Measurements from ENCODE around the gene CARD11.

The CARD11 gene

DNA sequence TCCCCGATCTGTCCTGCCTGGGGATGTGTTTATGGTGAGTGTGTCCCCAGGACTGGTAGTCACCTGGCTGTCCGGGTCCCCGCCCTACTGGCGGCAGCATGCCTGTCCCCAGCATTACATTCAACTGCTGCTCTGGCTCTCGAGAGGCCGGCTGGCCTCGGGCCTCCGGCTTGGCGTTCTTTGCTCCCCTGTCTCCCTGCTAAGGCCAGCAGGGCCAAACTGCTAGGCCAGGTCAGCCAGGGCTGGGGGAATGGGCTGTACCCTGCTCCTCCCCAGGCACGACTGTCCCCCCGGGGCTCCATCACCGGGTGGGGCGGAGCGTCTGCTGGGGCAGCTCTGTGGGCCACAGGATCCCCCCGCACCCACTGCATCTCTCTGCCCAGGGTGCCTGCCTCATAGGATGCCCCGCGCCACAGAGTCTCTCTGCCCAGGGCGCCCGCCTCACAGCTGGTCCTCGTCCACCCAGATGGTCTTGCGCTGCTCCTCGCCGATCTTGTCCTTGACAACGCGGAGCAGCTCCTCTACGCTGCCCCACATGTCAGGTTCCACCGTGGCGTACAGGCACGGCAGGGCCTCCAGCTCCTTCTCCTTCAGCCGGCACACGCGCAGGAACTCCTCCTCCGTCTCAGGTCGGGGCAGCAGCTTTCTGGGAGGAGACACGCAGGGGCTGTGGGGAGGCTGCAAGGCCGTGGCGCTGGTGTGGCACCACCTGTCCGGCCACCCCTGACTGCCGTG lies 137.3 kb downstream of the CARD11 start:
- DNase-seq (ENCODE audit: low read depth in 2 of 2): no peak

DNA sequence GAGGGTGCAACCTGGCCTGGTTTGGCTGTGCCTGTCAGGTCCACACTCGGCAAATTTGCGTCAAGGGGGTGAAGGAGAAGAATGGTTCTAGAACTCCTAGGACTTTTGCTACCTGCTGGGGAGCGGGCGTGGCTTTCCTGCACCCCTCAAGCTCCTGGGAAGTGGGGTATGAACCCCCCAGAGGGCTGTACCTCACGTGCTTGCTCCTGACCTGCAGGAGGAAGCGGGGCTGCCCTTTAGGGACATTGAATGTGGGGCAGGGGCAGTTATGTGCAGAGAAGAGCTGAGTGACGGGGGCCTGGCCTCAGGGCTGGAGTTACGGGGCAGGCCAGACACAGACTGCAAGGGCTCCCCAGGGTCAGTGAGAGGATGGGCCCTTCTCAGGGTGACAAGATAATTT lies 138.2 kb downstream of the CARD11 start:
- DNase-seq (ENCODE audit: low read depth in 2 of 2): no peak

DNA sequence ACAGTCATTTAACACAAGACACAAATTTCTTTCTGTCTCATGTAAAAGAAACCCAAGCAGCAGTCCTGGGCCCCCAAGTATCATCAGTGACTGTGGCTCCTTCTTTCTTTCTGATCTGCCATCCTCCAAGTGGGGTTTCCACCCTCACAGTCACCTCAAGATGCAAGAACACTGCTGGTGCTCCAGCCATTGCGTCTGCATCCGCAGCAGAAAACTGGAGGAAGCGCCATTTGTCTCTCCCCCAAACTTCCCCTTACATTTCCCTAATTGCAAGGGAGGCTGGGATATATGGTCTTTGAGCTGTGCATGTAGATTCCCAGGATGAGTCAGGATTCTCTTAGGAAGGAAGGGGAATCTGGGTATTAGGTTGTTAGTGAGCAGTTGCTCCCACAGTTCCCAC lies 138.6 kb downstream of the CARD11 start:
- DNase-seq (ENCODE audit: low read depth in 2 of 2): no peak

DNA sequence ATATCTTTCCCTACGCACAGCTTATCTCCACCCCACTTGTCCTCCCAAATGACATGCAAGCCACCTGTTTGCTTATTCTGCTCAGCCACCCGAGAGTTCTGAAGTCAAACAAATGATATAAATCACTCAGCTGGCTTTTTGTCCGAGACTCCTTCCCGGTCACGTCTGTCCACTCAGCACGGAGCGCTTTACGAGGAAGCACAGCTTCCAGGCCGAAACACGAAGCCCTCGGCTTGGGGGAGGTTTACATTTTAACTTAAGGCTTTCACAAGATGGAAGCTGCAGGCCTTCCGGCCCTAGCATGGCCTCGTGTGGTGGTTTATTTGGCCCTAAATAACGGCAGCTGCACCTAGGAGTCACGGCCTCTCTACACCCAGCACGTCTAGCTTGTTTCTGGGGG lies 139.5 kb downstream of the CARD11 start:
- DNase-seq (ENCODE audit: low read depth in 2 of 2): no peak

DNA sequence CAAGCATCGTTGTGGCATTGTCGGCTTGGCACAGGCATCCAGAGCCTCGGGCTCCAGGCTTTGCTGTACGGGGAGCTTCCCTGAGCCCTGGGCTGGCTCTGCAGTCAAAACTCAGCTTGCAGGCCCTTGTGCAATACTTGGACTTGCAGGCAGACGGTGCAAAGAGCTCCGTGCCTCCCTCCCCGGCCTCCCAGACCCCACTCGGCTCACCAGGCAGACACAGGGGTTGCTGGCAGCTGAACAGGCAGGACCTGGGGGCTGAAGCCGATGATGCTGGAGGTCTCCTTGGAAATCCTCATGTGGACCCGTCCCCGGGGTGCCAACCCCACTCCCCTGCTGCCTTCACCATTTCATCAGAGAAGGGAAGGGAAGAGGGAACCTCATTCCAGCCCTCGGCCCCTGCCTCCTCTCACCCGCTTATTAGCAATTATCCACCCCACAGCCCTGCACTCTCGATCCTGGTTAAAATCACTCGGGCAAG lies 139.9 kb downstream of the CARD11 start:
- no peak for DNase-seq (ENCODE audit: low read depth in 2 of 2)

DNA sequence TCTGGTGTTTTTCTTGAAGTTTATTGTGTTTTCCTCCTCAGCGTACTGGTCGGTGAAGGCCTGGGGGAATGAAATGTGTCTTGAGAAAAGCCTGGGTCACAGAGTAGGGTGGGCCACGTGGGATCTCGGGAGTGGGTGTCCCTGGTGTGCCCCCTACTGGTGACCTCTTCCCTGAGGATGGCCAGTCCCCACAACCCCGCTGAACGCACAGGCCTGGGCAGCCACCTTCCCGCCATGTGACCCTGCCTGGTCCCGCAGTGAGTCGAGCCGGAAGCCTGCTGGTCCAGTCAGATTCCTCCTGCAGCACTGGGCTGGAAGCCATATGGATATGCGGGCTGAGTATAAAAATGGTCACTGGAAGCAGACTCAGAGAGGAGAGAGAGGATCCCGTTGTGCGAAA lies 146.6 kb downstream of the CARD11 start:
- DNase-seq (ENCODE audit: low read depth in 2 of 2): no peak

DNA sequence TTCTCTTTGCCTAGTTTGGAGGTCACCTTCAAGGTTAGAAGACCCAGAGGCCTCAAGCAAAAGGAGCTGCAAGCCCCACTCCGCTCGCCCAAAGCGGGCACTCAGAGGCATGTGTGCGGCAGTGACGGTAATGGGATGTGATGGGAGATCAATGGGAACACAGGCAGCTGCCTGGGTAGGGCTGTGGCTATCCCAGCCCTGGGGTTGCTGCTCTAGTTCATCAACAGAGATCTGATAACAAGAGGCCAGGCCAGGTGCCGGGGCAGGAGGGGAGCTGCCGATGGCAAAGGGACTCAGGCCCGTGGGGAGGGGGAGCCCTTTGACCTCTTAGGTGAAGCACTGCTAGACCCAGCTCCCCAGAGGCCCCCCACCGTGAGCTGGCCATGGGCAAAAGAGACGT lies 147.5 kb downstream of the CARD11 start:
- DNase-seq (ENCODE audit: low read depth in 2 of 2): no peak

DNA sequence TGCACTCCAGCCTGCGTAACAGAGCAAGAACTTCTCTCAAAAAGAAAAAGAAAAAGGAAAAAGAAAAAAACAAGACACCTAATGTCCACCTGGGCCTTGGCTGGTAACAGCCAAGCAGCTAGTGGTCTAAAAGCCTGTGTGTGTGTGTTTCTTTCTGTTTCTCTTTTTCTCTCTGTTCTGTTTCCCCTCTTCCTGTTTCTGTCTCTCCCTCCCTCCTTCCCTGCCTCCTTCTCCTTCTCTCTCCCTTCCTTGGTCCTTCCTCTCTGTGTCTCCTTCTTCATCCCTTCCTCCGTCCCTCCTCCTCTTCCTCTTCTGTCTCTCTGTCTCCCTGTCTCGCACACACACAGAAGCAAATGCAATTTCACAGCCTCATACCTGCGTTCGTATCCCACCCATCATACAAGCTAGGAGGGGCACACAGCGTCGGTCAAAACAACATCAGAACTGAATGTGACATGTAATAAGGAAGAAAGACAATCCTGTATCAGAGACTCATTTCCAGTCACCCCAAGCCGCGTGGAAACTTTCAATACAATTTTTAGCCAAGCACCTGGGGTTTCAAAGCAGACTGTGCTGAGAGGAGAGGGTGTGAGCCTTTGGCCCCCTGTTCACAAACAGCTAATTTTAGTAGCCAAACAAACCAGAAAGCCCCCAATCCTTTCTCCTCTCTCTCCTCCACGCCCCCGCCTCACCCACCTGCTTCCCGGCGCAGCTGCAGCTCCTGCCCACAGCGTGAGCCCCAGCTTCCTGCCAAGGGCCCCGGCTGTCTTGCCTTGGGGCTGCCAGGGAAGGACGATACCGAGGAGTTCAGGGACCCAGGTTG lies 149.3 kb downstream of the CARD11 start:
- DNase-seq (ENCODE audit: low read depth in 2 of 2): peak; percentile 59 to 65

DNA sequence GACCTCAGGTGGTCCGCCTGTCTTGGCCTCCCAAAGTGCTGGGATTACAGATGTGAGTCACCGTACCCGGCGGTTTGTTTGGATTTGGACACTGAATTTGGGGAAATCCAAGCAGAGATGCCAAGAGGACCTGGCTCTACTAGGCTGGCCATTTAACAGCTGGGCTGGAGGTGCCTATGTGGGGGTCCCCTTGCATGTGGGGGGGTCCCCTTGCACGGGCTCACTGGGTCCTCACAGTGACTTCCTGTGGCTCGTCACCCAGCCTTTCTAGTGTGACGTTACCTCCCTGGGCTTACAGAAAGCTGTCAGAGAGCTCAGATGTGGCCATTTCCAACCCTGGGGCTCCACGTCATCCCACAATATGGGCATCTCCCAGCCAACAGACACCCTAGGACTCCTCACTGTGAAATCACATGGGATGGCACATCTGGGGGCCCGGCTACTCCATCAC lies 150.2 kb downstream of the CARD11 start:
- DNase-seq (ENCODE audit: low read depth in 2 of 2): no peak

DNA sequence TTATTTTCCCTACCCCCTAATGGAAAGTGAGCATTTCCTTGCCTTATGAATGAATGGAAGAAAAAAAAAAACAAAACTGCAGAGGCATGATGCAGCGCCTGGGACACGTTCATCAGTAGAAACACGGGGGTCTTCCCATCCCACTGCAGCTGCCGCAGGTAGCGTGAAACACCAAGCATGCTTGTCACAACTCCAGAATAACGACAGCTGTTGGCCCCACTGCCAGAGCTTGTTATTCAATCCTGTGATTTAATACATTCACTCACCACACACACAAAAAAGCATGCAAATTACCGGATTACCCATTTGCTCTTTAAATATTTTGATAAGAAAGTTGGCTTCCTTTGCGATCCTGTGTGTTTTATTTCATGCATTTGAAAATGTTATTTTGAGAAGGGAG lies 151.1 kb downstream of the CARD11 start:
- DNase-seq (ENCODE audit: low read depth in 2 of 2): no peak

DNA sequence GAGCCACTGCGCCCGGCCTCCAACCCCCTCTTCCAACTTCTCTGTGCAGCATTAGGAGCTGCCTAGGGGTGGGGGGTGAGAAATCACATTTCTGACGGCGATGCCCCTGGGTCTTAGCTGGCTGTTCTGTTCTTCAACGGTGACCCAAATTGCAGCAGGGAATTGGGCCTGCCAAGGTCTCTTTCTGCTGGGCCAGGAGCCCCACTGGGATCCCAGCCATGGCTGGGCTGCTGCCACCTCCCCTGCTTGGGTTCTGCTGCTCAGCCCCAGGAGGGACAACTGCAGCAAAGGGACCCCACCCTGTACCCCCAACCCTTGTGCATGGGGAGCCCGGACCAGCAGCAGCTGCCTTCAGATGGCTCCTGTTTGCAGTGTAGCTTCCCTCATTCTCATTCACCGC lies 155.9 kb downstream of the CARD11 start:
- no peak for DNase-seq (ENCODE audit: low read depth in 2 of 2)

DNA sequence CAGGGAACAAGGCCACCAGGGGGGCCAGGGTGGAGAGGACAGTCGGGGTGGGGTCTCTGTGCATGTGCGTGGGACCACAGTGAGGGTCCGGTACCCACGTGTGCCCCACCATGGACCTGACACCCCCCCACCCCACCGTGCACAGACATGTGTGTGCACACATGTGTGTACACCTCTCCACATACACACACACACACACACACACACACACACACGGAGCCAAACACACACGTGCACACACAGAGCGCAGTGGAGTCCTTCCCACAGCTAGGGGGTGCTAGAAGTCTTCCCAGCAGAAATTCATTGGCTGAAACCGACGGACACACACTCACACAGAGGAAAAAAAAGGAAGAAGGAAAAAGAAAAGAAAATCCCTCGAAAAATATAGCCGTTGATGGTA lies 156.8 kb downstream of the CARD11 start:
- no peak for DNase-seq (ENCODE audit: low read depth in 2 of 2)

DNA sequence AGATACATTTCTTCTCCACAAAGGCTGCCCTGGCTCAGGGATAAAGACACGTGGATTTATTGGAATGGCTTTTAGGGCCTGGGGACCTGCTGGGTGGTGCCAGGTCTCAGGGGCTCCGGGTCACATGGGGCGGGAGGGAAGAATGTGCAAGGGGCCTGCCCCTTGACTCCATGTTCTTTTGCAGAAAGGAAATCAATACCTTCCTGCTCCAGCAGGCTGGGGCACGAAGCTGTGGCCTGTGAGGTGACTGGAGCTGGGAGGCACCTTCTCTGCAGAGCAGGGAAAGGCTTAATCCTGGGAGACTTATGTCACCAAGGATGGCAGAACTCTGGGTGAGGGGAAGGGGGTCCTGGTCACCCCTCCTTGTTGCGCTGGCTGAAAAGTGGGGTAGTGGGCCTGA lies 157.3 kb downstream of the CARD11 start:
- no peak for DNase-seq (ENCODE audit: low read depth in 2 of 2)

DNA sequence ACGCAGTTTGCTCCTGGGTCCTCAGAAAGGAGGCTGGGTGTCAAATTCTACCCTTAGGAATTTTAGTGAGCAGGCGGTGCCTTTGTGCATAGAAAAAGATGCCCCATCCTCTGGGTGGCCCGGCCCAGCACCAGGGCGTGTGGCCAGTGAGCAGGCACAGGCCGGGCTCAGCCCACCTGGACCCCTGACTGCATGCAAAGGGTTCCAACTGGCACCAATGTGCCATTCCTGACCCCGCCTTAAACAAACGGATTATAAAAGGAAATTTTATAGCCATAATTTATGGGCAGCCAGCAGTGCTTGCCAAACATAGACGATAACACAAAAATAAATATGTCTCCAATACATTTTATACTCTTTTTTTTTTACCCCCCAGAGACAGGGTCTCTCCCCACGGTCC lies 159.5 kb downstream of the CARD11 start:
- no peak for DNase-seq (ENCODE audit: low read depth in 2 of 2)

DNA sequence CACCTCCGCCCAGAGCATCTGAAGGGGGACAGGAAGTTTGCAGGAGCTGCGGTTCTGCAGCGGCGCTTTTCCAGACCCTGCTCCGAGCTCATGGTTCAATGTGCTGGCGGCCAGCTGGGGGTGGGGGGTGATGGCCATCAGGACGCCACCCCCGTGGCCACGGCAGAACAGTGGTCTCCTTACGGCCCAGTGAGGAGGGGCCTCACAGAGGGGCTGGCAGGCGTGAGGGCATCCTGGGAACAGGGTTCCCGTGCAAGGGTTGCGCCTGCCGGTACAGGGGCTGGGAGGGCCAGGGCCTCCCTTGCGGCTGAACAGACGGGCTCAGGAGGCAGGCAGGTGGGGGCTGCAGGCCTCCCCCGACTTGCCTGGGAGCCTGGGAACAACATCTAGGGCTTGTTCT lies 160.6 kb downstream of the CARD11 start:
- DNase-seq (ENCODE audit: low read depth in 2 of 2): no peak

DNA sequence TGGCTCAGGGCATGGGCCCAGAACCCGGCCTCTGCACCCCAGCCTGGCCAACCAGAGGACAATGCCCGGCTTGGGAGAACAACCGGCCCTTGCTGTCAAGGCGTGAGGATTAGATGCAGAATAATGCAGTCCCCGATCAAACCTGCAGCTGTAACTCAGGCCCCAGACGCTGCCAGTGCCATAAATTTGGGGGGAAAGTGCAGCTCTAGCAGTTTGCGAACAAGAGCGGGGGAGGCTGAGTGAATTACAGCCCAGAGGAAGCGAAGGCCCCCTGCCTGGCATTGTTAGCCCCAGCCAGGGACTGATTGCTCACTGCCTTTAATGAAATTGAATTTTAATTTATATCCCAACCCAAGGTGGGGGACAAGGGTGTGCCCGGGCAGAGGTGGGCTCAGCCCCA lies 161.6 kb downstream of the CARD11 start:
- DNase-seq (ENCODE audit: low read depth in 2 of 2): no peak

DNA sequence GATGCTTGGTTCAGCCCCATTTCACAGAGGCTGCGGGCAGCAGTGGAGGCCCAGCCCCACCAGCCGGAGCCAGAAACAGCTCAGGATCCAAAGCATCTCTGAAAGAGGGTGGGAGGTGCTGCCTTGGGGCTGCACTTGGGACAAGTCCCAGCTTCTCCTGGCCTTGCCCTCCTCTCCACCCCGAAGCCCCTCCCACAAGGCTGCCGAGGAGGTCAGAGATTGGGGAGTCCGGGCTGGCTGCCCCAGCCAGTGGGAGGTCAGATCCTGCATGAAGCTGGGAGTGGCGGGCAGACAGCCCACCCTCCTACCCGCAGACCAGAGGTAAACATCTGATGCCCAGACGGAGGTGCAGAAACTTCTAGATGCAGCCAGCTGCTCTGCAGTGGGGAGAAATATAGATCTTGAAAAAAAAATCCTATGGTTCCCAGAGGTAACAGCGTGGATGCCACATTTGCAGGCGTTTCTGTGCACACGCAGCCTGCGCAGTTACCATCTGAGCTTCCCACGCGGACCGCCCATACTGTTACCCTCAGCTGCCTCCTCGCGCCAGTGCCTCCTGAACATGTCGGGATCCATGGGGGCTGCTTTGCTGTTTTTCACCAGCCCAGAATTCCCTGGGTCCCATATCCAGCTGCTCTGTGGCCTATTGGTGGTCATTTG lies 162.7 kb downstream of the CARD11 start:
- no peak for DNase-seq (ENCODE audit: low read depth in 2 of 2)

DNA sequence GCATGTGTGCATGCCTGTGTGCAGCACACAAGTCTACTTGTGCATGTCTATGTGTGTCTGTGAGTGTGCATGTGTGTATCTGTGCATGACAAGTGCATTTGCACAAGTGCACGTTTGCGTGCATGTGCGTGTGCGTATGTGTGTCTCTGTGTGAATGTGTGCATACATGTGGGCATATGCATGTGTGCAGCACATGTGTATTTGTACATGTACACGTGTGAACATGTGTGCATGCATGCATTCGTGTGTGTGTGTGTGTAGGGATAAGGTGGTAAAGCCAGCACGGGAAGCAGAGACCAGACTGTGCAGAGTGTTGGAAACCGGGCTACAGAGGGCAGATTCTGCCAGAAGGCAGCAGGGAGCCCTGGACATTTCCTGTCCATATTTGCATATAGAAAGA lies 163.6 kb downstream of the CARD11 start:
- no peak for DNase-seq (ENCODE audit: low read depth in 2 of 2)

DNA sequence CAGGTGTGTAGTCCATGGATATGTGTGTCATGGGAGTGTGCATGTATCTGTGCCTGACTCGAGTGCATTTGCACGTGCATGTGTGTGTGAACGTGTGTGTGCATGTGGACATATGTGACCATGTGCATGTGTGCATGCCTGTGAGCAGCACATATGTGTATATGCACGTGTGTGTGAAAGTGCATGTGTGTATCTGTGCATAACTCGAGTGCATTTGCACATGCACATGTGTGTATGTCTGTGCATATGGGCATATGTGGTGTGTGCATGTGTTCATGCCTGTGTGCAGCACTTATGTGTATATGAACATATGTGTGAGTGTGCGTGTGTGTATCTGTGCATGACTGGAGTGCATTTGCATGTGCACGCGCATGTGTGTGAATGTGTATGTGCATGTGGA lies 164.3 kb downstream of the CARD11 start:
- DNase-seq (ENCODE audit: low read depth in 2 of 2): no peak

DNA sequence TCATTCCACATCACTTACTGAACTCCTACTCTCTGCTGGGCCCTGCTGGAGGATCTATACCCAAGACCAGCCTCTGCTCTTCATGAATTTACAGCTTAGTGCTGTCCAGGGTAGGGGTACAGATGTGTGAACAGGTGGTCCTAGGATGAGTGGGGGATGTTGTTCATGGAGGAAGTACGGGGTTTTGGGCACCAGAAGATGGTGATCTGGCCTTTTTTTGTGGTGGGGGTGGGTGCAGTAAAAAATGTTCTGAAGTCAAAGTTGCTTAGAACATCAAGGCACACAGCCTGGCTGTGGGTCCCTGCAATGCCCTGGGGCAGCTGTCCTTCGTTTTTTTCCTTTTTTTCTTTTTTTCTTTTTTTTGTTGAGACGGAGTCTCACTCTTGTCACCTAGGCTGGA lies 165.4 kb downstream of the CARD11 start:
- no peak for DNase-seq (ENCODE audit: low read depth in 2 of 2)

DNA sequence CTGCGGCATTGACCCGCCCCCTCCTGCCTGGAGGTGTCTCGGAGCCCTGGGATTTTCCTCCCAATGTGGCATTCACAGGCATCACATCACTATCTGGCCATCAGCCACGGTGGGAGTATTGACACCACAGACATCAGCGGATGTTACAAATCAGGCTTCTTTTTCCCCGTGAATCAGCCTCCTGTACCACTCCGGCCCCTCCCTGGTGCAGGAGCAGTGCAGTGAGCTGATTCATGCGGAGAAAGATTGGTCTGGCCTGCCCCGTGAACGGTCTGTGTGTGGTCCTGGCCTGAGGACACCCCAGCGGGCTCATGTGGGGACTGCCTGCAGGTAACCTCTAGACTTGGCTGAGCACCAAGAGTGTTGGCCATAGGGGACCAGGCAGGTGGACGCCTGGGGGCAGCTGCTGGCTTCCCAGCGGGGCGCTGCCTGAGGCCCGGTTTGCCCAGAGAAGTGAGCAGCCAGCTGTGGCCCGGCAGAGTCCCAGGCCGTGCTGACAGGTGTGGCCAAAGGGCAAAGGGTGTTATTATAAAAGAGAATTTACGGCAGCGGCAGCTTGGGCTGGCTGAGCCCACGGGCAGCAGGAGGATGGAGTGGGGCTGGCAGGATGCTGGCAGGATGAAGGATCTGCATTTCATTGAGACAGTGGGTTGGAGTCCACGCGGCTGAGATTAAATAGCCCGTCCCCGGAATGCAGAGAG lies 167.5 kb downstream of the CARD11 start:
- no peak for DNase-seq (ENCODE audit: low read depth in 2 of 2)
